GM12872 (cell line): ENCODE results near the gene PMEPA1.

Experiments used
- TF ChIP-seq, protein P1 (sequence below): IDR thresholded peaks from 3 replicates; pipeline ENCODE4 v1.5.1; 2011; ENCODE audit warnings: low read depth, mild to moderate bottlenecking, low read length, moderate library complexity; ENCODE audit not compliant: insufficient read depth

Gene PMEPA1

DNA sequence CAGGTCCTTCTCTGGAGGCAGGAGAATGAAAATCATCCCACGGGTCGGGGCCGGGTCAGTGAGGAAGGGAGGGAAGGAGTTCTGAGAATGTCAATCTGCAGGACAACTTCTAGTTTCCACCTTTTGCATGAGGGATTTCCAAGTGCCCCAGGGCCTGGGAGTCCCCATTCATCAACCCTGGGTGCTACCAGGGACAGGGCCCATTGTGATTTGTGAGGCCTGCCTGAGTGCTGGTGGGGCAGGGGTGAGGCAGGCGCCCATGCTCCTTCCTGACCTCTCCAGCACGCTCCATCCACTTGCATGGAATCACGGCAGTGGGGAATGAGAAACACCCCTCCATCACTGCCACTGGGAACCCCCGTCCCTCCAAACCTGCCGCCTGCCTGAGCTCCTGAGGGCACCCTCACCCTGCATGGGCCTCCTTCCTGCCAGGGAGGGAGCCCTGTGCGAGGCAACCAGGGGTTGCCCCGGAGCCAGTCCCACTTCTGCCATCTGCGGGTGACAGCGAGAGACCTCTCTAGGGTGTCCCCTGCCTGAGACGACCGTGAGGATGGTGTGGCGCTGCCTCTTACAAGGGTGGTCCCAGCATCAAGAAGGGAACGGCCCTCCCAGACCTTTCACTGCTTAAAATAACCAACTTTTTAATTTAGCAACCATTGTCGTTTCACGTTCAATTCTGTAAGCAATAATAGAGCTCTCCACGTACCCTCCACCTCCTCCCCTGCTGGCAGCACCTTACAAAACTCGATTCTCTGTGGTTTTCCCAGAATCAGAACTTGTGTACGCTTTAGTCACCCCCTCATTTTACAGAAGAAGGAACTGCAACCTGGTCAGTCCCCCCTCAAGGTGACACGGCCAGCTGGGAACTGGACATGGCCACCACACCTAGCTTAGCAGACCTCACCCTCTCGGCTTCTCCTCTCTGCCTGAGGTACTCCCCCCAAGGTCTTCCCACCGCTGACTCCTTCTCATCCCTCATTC lies 28.6 kb downstream of the PMEPA1 start:
- TF ChIP-seq, protein P1, sequence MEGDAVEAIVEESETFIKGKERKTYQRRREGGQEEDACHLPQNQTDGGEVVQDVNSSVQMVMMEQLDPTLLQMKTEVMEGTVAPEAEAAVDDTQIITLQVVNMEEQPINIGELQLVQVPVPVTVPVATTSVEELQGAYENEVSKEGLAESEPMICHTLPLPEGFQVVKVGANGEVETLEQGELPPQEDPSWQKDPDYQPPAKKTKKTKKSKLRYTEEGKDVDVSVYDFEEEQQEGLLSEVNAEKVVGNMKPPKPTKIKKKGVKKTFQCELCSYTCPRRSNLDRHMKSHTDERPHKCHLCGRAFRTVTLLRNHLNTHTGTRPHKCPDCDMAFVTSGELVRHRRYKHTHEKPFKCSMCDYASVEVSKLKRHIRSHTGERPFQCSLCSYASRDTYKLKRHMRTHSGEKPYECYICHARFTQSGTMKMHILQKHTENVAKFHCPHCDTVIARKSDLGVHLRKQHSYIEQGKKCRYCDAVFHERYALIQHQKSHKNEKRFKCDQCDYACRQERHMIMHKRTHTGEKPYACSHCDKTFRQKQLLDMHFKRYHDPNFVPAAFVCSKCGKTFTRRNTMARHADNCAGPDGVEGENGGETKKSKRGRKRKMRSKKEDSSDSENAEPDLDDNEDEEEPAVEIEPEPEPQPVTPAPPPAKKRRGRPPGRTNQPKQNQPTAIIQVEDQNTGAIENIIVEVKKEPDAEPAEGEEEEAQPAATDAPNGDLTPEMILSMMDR = peak; percentile 41; the same call in 2 of the 3 replicates

DNA sequence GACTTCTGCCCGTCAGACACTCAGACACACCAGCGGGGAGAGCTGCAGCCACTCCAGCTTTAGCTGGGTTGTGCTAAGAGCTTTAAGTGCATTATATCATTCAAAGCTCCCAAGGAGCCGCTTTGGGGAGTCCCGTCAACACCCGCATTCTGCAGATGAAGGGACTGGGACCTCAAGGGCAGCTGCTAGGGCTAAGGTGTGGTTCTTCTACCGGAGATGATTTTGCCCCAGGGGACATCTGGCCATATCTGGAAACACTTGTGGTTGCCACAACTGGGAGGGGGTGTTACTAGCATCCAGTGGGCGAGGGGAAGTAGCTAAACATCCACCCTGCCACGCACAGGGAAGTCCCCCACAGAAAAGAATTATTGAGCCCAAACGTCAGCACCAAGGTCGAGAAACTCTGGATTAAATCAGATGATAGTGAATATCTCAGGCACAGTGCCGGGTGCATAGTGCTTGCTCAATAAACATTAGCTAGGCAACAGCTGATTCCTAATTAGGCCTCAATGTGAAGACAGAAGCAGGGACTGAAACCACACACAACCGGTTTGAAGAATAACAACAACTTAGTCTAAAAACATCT lies 29.6 kb downstream of the PMEPA1 start:
- TF ChIP-seq, protein P1 = no peak

DNA sequence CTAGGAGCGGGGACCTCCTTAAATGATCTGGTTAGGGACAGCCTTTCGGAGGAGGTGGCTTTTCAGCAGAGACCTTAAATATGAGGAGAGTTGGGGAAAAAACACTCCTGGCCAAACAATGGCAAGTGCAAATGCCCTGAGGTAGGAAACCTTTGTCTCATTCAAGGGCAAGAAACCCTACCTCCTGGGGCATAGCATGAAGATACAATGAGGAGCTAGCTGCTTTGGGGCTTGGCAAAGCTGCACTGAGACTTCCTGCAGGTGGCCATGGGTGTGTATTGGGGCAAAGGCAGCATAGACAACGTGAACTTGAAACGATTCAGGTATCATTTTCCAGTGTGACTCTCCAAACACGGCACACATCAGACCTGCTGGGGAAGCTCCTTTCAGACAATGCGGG lies 30.7 kb downstream of the PMEPA1 start:
- TF ChIP-seq, protein P1 = no peak

DNA sequence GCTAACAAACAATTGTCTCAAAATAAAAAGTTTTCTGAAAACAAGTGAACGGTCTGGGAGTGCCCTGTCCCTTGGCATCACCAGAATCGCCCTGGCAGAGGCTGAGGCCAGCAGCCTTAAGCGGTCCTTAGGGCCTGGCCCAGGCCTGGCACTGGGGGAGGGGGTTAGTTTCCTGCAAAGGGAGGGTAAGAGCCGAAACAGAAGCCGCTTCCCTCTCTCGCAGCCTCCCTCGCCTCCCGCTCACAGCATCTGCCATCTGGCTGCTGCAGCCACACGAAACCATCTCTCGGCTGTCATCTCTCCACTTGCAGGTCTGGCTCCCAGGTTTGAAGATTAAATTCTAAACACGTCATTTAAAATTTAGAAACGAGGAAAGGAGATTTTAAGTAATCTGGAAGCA lies 31.5 kb downstream of the PMEPA1 start:
- TF ChIP-seq, protein P1 = no peak

DNA sequence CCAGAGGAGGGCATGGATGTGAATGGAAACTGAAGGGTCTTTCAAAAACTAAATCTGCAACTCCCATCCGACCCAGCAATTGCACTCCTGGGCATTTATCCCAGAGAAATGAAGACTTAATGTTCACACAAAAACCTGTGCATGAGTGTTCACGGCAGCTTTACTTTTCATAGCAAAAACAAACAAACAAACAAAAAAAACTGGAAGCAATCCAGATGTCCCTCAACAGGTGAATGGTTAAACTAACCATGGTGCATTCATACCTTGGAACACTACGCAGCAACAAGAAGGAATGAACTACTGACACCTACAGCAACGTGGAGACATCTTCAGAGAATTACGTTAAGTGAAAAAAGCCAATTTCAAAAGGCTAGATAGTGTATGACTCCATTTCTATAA lies 32.2 kb downstream of the PMEPA1 start:
- TF ChIP-seq, protein P1 = no peak

DNA sequence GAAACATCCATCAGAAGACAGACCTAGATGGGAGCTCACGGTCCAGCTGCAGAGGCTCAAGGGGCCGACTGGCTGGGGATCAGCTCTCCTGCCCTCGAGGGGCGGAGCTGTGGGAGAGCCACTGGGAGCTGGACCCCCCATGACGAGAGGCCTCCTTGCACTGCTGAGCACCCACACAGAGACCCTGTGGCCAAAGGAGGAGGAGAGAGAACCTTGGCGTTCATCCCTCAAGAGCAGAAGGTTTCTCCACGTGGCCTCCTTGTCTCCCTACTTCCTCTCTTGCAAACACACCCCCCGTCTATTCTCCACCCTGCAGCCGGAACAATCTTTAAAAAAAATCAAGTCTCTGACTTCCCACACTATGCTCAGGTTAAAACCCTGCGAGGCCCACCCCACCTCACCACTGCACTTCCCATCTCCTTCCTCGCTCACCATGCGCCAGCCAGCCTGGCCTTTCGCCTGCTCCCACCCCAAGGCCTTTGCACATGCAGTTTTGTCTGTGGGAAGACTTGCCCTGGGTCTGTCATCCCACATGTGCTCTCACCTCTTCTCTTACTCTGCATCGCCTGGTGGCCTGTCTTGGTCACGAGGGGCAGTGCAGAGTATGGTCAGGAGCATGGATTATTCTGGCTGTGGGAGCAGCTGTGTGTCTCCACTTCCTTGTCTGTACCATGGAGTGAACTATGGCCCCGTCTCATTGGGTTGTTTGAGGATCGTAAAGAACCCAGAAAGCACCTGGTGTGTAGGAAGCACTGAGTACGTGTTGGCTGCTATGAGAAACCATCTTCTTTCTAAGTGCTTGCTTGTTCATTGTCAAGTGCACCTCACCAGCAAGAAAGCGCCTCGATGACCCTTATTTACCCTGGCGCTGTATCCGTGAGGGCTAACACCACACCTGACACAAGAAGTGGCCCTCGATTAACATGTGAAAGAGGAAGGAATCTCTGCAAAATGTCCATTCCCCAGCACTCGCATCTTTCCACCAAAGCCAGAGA lies 32.9 kb downstream of the PMEPA1 start:
- TF ChIP-seq, protein P1 = no peak
